Measurements from ENCODE around the gene LHX3. TPM values are rescaled to one million over a fixed set of nuclear protein-coding genes. Genes with fewer than 3 reads are reported as not detected.
A peak's percentile ranks its signal among the peaks of the same experiment; 100 is the strongest.

LHX3 gene
- total and polyA plus RNA-seq, 2 donors (not counting 1 experiment from before 2014, with no cell fraction given): 0.07 to 0.30 TPM

GRCh38 chr9:136212345-136212950, 7.5 kb upstream of the LHX3 start:
- no peak overlapping the region for H3K4me3 Mint-ChIP-seq
- H3K79me2 ChIP-seq (ENCODE audit: control insufficient read depth, insufficient read depth, low read length): peaks cover 22% of the 10 kb centered on the region
- peaks cover 15% of the 10 kb centered on the region for H3K4me1 Mint-ChIP-seq
- DNase-seq: no peak
- H3K9ac ChIP-seq (ENCODE audit: low read length): no peak overlapping the region
- H3K27me3 ChIP-seq (replicated peaks in 1 of 4; ENCODE audit: control extremely low read depth in 1 of 4, control insufficient read depth in 3 of 4, insufficient read depth in 4 of 4, low read length in 3 of 4): no peaks in the 10 kb centered on the region
- CTCF ChIA-PET: no interaction called here
- 94% methylated on average over 25 of the region's 28 CpGs for WGBS (ENCODE audit: insufficient coverage)
- no peaks in the 10 kb centered on the region for H3K27me3 Mint-ChIP-seq
- H3K4me3 ChIP-seq (ENCODE audit: control extremely low read depth in 1 of 5, extremely low read depth in 1 of 5, insufficient read depth in 1 of 5, low read depth in 2 of 5, low read length in 4 of 5): no peak overlapping the region
- H3K4me2 ChIP-seq (replicated peaks; ENCODE audit: low read depth, low read length, poor library complexity, severe bottlenecking): no peak overlapping the region
- no peak for ATAC-seq (ENCODE audit: low read depth)
- POLR2A ChIA-PET: interaction anchor here (0.7 to 1.0 kb wide), 2 partner anchors 11 to 43 kb away, joined by 3 to 9 read pairs; no protein-coding TSS in a partner anchor
- H3K27ac Mint-ChIP-seq: no peak overlapping the region
- H3K9me3 Mint-ChIP-seq (ENCODE audit: insufficient read depth): no peaks in the 10 kb centered on the region
- H2AFZ ChIP-seq (ENCODE audit: insufficient read depth, low read depth, low read length, poor library complexity, severe bottlenecking): no peak overlapping the region
- H3K27ac ChIP-seq (ENCODE audit: low read length in 2 of 2): no peak overlapping the region
- H4K20me1 ChIP-seq (ENCODE audit: control insufficient read depth, insufficient read depth, low read length, poor library complexity, severe bottlenecking): peaks cover 93% of the 10 kb centered on the region
- intact Hi-C loops (cut with micrococcal nuclease): no loop called here
- H3K4me1 ChIP-seq (ENCODE audit: control insufficient read depth in 2 of 2, insufficient read depth in 2 of 2, low read length in 2 of 2): no peaks in the 10 kb centered on the region
- H3K9me3 ChIP-seq (ENCODE audit: control extremely low read depth in 1 of 3, control insufficient read depth in 2 of 3, insufficient read depth in 1 of 3, low read length in 2 of 3): peaks cover 0 to 3% (median 0%) of the 10 kb centered on the region in 3 donors
- H3K36me3 ChIP-seq (replicated peaks in 1 of 2; ENCODE audit: control extremely low read depth in 1 of 2, control insufficient read depth in 1 of 2, extremely low read depth in 1 of 2, insufficient read depth in 2 of 2, low read length in 1 of 2): peaks cover 2 to 92% of the 10 kb centered on the region in 2 experiments
- no peak for TF ChIP-seq EZH2 (IDR thresholded peaks at IDR 0.05; ENCODE audit: borderline replicate concordance, insufficient read depth, low read depth, low read length, poor library complexity, severe bottlenecking)

DNA sequence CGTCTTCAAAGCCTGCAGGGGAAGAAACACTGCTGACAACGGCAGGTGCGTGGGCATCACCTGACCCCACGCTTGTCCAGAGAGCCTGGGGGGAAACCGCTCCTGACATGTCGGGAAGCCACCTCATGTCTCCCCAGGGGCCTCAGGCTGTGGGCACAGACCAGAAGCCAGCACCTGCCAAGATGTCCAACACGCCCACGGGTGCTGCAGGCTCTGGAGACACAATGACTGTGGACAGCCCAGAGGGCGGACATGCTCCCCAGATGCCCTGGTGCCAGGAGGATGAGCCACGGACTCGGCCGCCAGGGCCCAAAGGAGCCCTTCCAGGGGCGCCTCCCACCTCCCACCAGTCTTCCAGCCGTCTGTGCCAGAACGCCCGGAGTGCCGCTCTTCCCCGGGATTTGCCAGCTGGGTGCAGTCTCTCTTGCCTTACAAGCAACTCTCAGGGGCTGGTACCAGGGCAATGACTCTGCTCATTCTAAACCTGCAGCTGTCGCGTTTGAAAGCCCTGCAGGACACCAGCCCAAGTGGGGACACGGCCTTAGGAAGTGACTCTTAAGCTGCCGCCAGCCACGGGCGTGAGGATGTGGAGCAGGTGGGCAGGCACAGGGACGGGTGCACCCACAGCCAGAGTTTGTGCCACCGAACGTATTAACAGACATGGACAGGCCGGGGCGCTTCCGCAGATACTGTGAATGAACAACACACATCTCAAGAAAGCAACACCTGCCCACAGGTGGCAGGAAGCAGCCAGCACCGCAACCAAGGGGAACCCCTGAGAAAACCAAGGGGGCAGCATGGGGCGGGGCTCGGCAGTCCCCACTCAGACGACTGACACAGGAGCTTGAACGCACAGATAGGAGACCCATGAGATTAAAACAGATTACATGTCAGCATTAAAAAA, 6.8 kb upstream of the LHX3 start:
- CTCF ChIA-PET: no interaction called here
- no peak overlapping the region for H3K4me3 ChIP-seq (ENCODE audit: control extremely low read depth in 1 of 5, extremely low read depth in 1 of 5, insufficient read depth in 1 of 5, low read depth in 2 of 5, low read length in 4 of 5)
- peaks cover 2 to 87% of the 10 kb centered on the region in 2 experiments for H3K36me3 ChIP-seq (replicated peaks in 1 of 2; ENCODE audit: control extremely low read depth in 1 of 2, control insufficient read depth in 1 of 2, extremely low read depth in 1 of 2, insufficient read depth in 2 of 2, low read length in 1 of 2)
- intact Hi-C loops (cut with micrococcal nuclease): no loop called here
- H2AFZ ChIP-seq (ENCODE audit: insufficient read depth, low read depth, low read length, poor library complexity, severe bottlenecking): no peak overlapping the region
- no peak for DNase-seq
- POLR2A ChIA-PET: no interaction called here
- H3K4me1 Mint-ChIP-seq: peaks cover 21% of the 10 kb centered on the region
- H3K9me3 Mint-ChIP-seq (ENCODE audit: insufficient read depth): no peaks in the 10 kb centered on the region
- no peaks in the 10 kb centered on the region for H3K4me1 ChIP-seq (ENCODE audit: control insufficient read depth in 2 of 2, insufficient read depth in 2 of 2, low read length in 2 of 2)
- no peak overlapping the region for H3K27ac ChIP-seq (ENCODE audit: low read length in 2 of 2)
- TF ChIP-seq CTCF (IDR thresholded peaks at IDR 0.05) (no peak), EZH2 (IDR thresholded peaks at IDR 0.05; ENCODE audit: borderline replicate concordance, insufficient read depth, low read depth, low read length, poor library complexity, severe bottlenecking) (no peak)
- H3K79me2 ChIP-seq (ENCODE audit: control insufficient read depth, insufficient read depth, low read length): peaks cover 22% of the 10 kb centered on the region
- no peak overlapping the region for H3K9ac ChIP-seq (ENCODE audit: low read length)
- H3K27ac Mint-ChIP-seq: no peak overlapping the region
- H3K4me3 Mint-ChIP-seq: no peak overlapping the region
- ATAC-seq (ENCODE audit: low read depth): peak; percentile 40
- H3K27me3 Mint-ChIP-seq: no peaks in the 10 kb centered on the region
- H4K20me1 ChIP-seq (ENCODE audit: control insufficient read depth, insufficient read depth, low read length, poor library complexity, severe bottlenecking): peaks cover 95% of the 10 kb centered on the region
- WGBS (ENCODE audit: insufficient coverage): 87% methylated on average over 35 of the region's 35 CpGs
- no peak overlapping the region for H3K4me2 ChIP-seq (replicated peaks; ENCODE audit: low read depth, low read length, poor library complexity, severe bottlenecking)
- no peaks in the 10 kb centered on the region for H3K27me3 ChIP-seq (replicated peaks in 1 of 4; ENCODE audit: control extremely low read depth in 1 of 4, control insufficient read depth in 3 of 4, insufficient read depth in 4 of 4, low read length in 3 of 4)
- peaks cover 0 to 3% (median 0%) of the 10 kb centered on the region in 3 donors for H3K9me3 ChIP-seq (ENCODE audit: control extremely low read depth in 1 of 3, control insufficient read depth in 2 of 3, insufficient read depth in 1 of 3, low read length in 2 of 3)

Measured in B cell (primary cell).